ENCODE data around the gene TNFRSF21.
"Not testable (repeated sequence)": the region's sequence is repeated elsewhere in the genome, so short reads cannot be mapped to it uniquely, and the experiment has no call there.

Gene TNFRSF21

GRCh38 chr6:47283993-47284392 is 25.7 kb downstream of the TNFRSF21 start:
- DNase-seq = no peak

- no peak for DNase-seq
Measured at GRCh38 chr6:47278545-47278944, 31.2 kb downstream of the TNFRSF21 start.

- DNase-seq = no peak
Measured at GRCh38 chr6:47277702-47278101, 32.0 kb downstream of the TNFRSF21 start.

- DNase-seq = no peak
Measured at GRCh38 chr6:47276377-47276776, 33.3 kb downstream of the TNFRSF21 start.

GRCh38 chr6:47275640-47276039 is 34.1 kb downstream of the TNFRSF21 start:
- no peak for DNase-seq

- DNase-seq = not testable (repeated sequence)
Measured at GRCh38 chr6:47275132-47275531, 34.6 kb downstream of the TNFRSF21 start.

- no peak for DNase-seq
Measured at GRCh38 chr6:47268572-47269187, 41.0 kb downstream of the TNFRSF21 start.

- no peak for DNase-seq
Measured at GRCh38 chr6:47267301-47267700, 42.4 kb downstream of the TNFRSF21 start.

- no peak for DNase-seq
Measured at GRCh38 chr6:47265971-47266370, 43.7 kb downstream of the TNFRSF21 start.

GRCh38 chr6:47264775-47265184 is 44.9 kb downstream of the TNFRSF21 start:
- no peak for DNase-seq

GRCh38 chr6:47263268-47263667 is 46.4 kb downstream of the TNFRSF21 start:
- no peak for DNase-seq

- no peak for DNase-seq
Measured at GRCh38 chr6:47262231-47262630, 47.5 kb downstream of the TNFRSF21 start.

- DNase-seq = no peak
Measured at GRCh38 chr6:47261191-47261590, 48.5 kb downstream of the TNFRSF21 start.

- no peak for DNase-seq
Measured at GRCh38 chr6:47260021-47260420, 49.7 kb downstream of the TNFRSF21 start.

GRCh38 chr6:47258724-47259347 is 50.9 kb downstream of the TNFRSF21 start:
- no peak for DNase-seq

GRCh38 chr6:47256981-47257730 is 52.5 kb downstream of the TNFRSF21 start:
- DNase-seq = no peak

GRCh38 chr6:47256361-47256760 is 53.3 kb downstream of the TNFRSF21 start:
- no peak for DNase-seq

- no peak for DNase-seq
Measured at GRCh38 chr6:47254906-47255305, 54.8 kb downstream of the TNFRSF21 start.

- no peak for DNase-seq
Measured at GRCh38 chr6:47254051-47254450, 55.7 kb downstream of the TNFRSF21 start.

- no peak for DNase-seq
Measured at GRCh38 chr6:47253136-47253535, 56.6 kb downstream of the TNFRSF21 start.

- no peak for DNase-seq
Measured at GRCh38 chr6:47252633-47253032, 57.1 kb downstream of the TNFRSF21 start.

GRCh38 chr6:47251396-47251795 is 58.3 kb downstream of the TNFRSF21 start:
- DNase-seq = no peak

GRCh38 chr6:47250302-47250701 is 59.4 kb downstream of the TNFRSF21 start:
- DNase-seq = no peak

GRCh38 chr6:47248446-47248845 is 61.3 kb downstream of the TNFRSF21 start:
- DNase-seq = no peak

Measured in CD4-positive, alpha-beta T cell treated with Interleukin-15 for 1 hour (primary cell).